GM20431 (cell line): ENCODE data around the gene IFIT2.

Experiments
- in situ Hi-C: fragments of 300-500 bp; cut with MseI, MboI; formaldehyde crosslinking; loops from one replicate; pipeline ENCODE4 v1.15.0; 2020; ENCODE audit warnings: low sequenced_read_pairs; ENCODE audit not compliant: unreplicated experiment

The IFIT2 gene

GRCh38 chr10:89355394-89355931 is 53.6 kb downstream of the IFIT2 start:
- in situ Hi-C loops, result no loop called here

DNA sequence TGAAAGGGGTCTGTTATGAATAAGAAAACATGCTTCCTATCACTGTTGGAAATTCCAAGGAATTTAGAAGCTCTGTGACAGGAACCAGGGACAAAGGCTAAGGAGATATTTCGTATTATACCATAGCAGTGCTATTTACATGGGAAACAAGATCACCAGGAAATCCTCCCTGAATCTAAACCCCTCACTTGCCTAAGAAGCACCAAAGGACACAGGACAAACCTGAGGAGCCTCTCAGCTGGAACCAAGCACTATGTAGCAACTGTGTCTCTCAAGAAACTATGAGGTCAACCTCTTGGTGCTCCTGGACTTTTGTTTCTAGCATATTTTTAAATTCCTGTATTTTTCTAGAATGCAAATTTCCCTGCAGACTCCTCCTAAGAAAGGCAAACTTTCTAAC is 55.2 kb downstream of the IFIT2 start:
- in situ Hi-C loops, result no loop called here

GRCh38 chr10:89357975-89358374 is 56.1 kb downstream of the IFIT2 start:
- in situ Hi-C loops, result no loop called here
